A673 (cell line): ENCODE measurements around the gene SUGP2.

Experiments used
- CTCF ChIP-seq: fragments of 300-800, 200-600 bp; sonication (generic); conservative IDR thresholded peaks from 2 replicates; pipeline ENCODE4 v1.5.1; 2017; ENCODE audit warnings: low read depth, mild to moderate bottlenecking, antibody characterized with exemption, low read length, moderate library complexity, mixed read lengths
- EZH2 ChIP-seq: fragments of 200-600 bp; sonication (generic); IDR thresholded peaks from 2 replicates; pipeline ENCODE4 v1.6.1; 2017; ENCODE audit warnings: borderline replicate concordance, low read depth, mild to moderate bottlenecking, mixed read lengths, antibody characterized with exemption, low read length; ENCODE audit not compliant: poor library complexity, severe bottlenecking

DNA sequence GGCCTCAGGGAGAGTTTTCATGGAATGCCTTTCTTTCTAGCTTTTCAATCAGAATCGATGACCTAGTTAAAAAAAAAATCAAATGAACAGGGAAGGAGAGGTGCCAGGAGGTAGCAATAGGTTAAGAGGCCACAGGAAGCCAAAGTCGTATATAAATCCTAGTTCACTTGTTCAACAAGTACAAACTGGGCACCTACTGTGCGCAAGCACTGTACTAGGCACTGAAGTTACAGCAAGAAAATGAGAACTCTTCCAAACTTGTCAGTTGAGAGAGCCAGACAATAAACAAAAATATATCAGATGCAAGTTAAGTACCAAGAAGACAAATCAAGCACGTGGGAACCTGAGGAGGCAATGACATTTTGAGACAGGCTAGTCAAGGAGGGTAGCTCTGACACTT lies 6.1 kb downstream of the SUGP2 start:
- TF ChIP-seq CTCF: no peak
- no peak for TF ChIP-seq EZH2
